HG03558 (cell line): ENCODE results near the gene DCHS1.

ENCODE experiments used
- ATAC-seq: cut with Tn5 transposase; IDR thresholded peaks from one replicate; pipeline ENCODE4 v1.9.1; 2021; ENCODE audit warnings: moderate number of reproducible peaks; ENCODE audit not compliant: unreplicated experiment; ENCODE audit errors: extremely low read depth

The DCHS1 gene

GRCh38 chr11:6601041-6601461 lies 54.6 kb downstream of the DCHS1 start:
- ATAC-seq: no peak

- ATAC-seq: no peak
These were observed 55.7 kb downstream of the DCHS1 start for GRCh38 chr11:6599881-6600390.

GRCh38 chr11:6599449-6599848 lies 56.2 kb downstream of the DCHS1 start:
- no peak for ATAC-seq

GRCh38 chr11:6598555-6598954 lies 57.1 kb downstream of the DCHS1 start:
- ATAC-seq: no peak

- no peak for ATAC-seq
These were observed 59.3 kb downstream of the DCHS1 start for GRCh38 chr11:6596239-6596877.

GRCh38 chr11:6594142-6594768 lies 61.4 kb downstream of the DCHS1 start:
- no peak for ATAC-seq

GRCh38 chr11:6588018-6588417 lies 67.6 kb downstream of the DCHS1 start:
- no peak for ATAC-seq

GRCh38 chr11:6587360-6587953 lies 68.2 kb downstream of the DCHS1 start:
- ATAC-seq: no peak

- ATAC-seq: no peak
These were observed 68.9 kb downstream of the DCHS1 start for GRCh38 chr11:6586434-6587359.

GRCh38 chr11:6584528-6584927 lies 71.1 kb downstream of the DCHS1 start:
- no peak for ATAC-seq

GRCh38 chr11:6583584-6583983 lies 72.0 kb downstream of the DCHS1 start:
- ATAC-seq: no peak

GRCh38 chr11:6579681-6580080 lies 75.9 kb downstream of the DCHS1 start:
- ATAC-seq: no peak

GRCh38 chr11:6578134-6578533 lies 77.5 kb downstream of the DCHS1 start:
- ATAC-seq: no peak

- no peak for ATAC-seq
These were observed 78.9 kb downstream of the DCHS1 start for GRCh38 chr11:6576471-6577373.

- ATAC-seq: no peak
These were observed 80.5 kb downstream of the DCHS1 start for GRCh38 chr11:6574816-6575715.

GRCh38 chr11:6572215-6572614 lies 83.4 kb downstream of the DCHS1 start:
- ATAC-seq: no peak

- no peak for ATAC-seq
These were observed 84.1 kb downstream of the DCHS1 start for GRCh38 chr11:6571434-6572008.
